Fibroblast of villous mesenchyme (primary cell): ENCODE data around the gene TIAM1. TPM values are rescaled to one million over a fixed set of nuclear protein-coding genes. Genes with fewer than 3 reads are reported as not detected.
A peak's percentile ranks its signal among the peaks of the same experiment; 100 is the strongest.

Experiments
- DNase-seq: peaks from one replicate; pipeline ENCODE4 v3.0.0-alpha.2; 2010; ENCODE audit warnings: low read depth
- H3K4me3 ChIP-seq: 2 replicates; pipeline ENCODE4 v1.5.1; 2011; ENCODE audit warnings: low read depth, mild to moderate bottlenecking, low read length
- total RNA-seq: library from RNA; depleted of rRNA; stranded (reverse); fragments of >200 nt; gene quantifications from 2 replicates; pipeline ENCODE4 v1.2.3, GENCODE V29; 2012
- TF ChIP-seq, protein P1 (sequence below): IDR thresholded peaks from 2 replicates; pipeline ENCODE4 v1.5.1; 2012; ENCODE audit warnings: low read depth, mild to moderate bottlenecking, low read length; ENCODE audit not compliant: insufficient read depth

Gene TIAM1
- total RNA-seq, 1 donor = 0.43 TPM

DNA sequence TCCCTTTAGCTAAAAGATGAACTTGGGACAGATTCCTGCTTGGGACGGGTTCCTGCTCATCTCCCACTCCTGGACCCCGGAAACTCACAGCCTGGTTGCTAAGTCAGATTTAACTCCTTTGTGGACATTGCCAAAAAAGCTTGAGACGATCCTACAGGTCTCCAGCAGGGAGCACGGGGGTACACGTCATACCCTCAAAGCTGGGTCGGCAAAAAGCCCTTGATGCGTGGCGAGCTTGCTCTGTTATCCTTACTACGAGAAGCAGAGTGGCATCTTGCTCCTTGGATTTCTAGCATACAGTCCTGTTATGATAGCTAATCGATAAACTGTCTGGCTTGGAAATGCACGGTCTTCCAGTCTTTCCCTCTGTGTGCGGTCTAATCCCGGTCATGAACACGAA is 244.9 kb downstream of the TIAM1 start:
- H3K4me3 ChIP-seq = no peak overlapping the region
- DNase-seq = no peak
- TF ChIP-seq, protein P1, sequence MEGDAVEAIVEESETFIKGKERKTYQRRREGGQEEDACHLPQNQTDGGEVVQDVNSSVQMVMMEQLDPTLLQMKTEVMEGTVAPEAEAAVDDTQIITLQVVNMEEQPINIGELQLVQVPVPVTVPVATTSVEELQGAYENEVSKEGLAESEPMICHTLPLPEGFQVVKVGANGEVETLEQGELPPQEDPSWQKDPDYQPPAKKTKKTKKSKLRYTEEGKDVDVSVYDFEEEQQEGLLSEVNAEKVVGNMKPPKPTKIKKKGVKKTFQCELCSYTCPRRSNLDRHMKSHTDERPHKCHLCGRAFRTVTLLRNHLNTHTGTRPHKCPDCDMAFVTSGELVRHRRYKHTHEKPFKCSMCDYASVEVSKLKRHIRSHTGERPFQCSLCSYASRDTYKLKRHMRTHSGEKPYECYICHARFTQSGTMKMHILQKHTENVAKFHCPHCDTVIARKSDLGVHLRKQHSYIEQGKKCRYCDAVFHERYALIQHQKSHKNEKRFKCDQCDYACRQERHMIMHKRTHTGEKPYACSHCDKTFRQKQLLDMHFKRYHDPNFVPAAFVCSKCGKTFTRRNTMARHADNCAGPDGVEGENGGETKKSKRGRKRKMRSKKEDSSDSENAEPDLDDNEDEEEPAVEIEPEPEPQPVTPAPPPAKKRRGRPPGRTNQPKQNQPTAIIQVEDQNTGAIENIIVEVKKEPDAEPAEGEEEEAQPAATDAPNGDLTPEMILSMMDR = no peak

DNA sequence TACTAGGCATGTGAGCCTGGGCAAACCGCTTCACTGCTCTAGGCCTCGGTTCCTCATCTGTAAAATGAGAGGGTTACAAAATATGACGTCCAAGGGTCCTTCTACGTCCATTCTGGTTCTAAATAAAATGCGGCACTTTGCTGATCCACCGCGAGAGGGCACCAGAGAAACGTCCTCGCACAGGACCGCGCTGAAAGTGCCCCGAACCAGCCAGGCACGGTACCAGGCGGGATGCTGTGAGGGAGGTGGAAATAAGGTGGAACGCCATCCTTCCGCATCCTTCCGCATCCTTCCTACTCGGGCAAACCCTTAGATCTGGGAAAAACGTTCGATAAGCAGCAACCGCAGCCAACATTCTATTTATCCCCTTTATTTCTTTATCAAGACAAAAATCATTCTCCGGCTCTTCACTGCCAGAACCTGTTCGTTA is 245.5 kb downstream of the TIAM1 start:
- DNase-seq = peak; percentile 39
- H3K4me3 ChIP-seq = no peak overlapping the region
- TF ChIP-seq, protein P1 = peak; percentile 82

GRCh38 chr21:31092832-31093625 is 251.0 kb downstream of the TIAM1 start:
- H3K4me3 ChIP-seq = no peak overlapping the region
- TF ChIP-seq, protein P1 = no peak
- no peak for DNase-seq

- TF ChIP-seq, protein P1 = no peak
- no peak for DNase-seq
- H3K4me3 ChIP-seq = no peak overlapping the region
These were observed 253.7 kb downstream of the TIAM1 start for GRCh38 chr21:31090376-31090775.

DNA sequence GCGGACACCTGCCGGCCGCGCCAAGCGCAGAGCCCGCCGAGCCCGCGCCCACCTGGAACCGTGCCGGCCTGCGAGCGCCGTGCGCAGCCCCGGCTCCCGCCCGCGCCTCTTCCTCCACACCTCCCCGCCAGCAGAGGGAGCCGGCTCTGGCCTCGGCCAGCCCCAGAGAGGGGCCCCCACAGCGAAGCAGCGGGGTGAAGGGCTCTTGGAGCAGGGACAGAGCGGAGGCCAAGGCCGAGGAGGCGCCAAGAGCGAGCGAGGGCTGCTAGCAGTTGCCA is 255.6 kb downstream of the TIAM1 start:
- DNase-seq = no peak
- TF ChIP-seq, protein P1 = no peak
- H3K4me3 ChIP-seq = no peak overlapping the region

DNA sequence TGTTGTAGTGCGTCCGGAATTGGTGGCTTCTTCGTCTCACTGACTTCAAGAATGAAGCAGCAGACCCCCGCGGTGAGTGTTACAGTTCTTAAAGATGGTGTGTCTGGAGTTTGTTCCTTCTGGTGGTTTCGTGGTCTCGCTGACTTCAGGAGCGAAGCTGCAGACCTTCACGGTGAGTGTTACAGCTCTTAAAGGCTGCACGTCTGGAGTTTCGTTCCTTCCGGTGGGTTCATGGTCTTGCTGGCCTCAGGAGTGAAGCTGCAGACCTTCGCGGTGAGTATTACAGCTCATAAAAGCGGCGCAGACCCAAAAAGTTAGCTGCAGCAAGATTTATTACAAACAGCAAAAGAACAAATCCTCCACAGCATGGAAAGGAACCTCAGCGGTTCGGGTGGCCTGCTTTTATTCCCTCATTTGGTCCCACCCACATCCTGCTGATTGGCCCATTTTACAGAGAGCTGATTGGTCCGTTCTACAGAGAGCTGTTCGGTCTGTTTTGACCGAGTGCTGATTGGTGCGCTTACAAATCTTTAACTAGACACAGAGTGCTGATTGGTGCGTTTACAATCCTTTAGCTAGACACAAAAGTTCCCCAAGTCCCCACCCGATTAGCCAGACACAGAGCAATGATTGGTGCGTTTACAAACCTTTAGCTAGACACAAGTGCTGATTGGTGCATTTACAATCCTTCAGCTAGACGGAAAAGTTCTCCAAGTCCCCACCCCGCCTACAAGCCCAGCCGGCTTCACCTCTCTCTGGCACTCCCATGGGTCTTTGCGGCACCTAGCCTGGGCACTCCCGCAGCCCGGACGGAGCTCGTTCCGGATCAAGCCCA is 256.2 kb downstream of the TIAM1 start:
- DNase-seq = no peak
- no peak overlapping the region for H3K4me3 ChIP-seq
- TF ChIP-seq, protein P1 = no peak

GRCh38 chr21:31084689-31085088 is 259.4 kb downstream of the TIAM1 start:
- H3K4me3 ChIP-seq = no peak overlapping the region
- TF ChIP-seq, protein P1 = no peak
- no peak for DNase-seq
